H54 (cell line): ENCODE data around the gene ASB2.

Experiments
- DNase-seq: peaks from one replicate; pipeline ENCODE4 v3.0.0; 2011; ENCODE audit warnings: low spot score, mixed read lengths; ENCODE audit not compliant: insufficient read length
- FAIRE-seq: peaks from 3 replicates; lab custom pipeline; 2011; peaks lifted over from hg19 to GRCh38; lab: Jason Lieb, UNC
- POLR2A ChIP-seq: IDR thresholded peaks from 2 replicates; pipeline ENCODE4 v1.6.1; 2011; ENCODE audit warnings: low read depth, mild to moderate bottlenecking, low read length

Gene ASB2

DNA sequence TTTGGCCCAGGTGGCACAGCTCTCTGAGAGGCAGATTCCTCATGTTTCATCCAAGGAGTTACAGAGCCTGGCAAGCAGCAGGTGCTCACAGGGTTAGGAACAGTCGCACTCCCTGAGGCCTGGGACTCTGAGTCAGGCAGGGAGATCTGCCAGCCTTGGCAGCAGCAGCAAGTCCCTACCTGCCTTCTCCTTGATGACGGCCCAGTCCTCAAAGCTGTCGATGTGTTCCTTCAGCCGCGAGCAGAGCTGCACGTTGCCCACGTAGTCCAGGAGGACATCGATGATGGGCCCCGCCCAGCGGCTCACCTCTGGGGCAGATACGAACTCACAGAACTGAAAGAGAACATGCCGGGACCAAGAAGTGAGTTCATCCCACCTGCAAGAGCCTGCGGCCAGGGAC lies 38.9 kb downstream of the ASB2 start:
- TF ChIP-seq POLR2A: no peak
- no peak for FAIRE-seq
- no peak for DNase-seq

DNA sequence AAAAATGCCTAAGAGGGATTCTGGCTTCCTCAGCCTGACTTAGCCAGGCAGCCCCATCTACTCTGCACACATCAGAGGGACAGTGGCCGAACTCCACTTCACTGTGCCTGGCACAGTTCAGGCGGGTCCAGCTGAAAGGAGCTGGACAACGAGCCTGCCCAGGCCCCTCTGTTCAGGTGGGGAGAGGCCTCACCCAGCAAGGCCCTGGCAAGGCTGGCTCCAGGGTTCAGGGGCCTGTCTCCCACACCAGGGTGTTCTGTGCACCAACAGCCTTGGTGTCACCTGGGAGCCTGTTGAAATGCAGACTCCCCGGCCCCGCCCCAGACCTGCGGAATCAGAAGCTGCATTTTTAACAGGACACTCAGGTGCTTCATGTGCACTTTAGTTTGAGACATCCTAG lies 39.4 kb downstream of the ASB2 start:
- no peak for TF ChIP-seq POLR2A
- DNase-seq (no peak), FAIRE-seq (no peak)

DNA sequence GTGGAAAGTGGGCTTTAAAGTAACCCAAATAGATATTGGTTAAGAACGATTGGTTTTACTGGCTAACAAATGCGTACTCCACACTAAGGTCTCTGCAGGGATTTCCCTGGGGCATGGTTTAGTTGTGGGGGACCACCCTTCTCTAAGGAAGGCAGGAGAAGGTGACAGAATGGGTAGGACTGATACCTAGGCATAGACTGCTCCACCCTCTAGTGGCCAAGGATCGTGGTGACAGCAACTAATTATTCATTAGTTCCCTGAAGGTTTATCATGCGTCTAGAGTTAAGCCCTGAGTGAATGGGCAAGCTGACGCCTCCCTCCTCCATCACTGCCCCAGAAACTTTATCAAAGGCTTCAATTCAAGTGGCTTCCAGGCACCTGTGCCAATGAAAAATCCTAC lies 40.1 kb downstream of the ASB2 start:
- TF ChIP-seq POLR2A: no peak
- FAIRE-seq (peak; percentile 48), DNase-seq (no peak)

DNA sequence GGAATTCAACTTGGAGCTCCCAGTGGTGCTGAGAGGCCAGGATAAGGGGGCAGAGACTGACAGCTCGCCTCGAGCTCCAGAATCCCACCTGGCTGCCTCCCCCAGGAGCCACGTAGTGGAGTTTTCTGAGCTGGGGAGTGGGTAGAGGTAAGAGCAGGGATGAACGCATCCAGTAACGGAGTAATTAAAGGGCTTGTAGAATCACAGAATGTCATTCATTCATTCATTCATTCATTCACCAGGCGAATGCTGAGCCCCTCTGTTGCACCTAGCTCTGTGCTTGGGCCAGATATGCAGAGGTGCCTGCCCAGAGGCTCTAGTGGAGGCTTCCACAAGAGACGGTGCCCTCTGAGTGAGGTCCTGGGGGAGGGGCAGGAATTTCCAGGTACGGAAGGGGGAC lies 41.2 kb downstream of the ASB2 start:
- no peak for TF ChIP-seq POLR2A
- DNase-seq (no peak), FAIRE-seq (no peak)

DNA sequence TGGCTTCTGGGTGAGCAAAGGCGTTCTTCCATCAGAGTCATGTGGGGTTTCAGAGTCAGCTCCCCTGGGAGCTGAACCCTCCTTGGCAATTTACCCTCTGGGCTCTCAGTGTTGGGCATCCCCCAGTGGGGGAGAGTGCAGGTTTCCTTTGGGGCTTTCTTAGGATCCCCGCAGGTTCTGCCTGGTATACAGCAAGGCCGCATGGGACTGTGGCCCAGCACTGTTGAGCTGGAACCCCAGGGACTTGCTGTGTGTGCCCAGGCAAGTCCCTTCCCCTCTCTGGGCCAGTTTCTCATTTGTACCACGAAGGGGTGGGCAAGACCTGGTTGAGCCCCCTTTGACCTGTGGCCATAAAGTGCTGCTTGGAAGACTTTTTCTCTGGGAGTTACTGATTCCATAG lies 43.7 kb downstream of the ASB2 start:
- no peak for FAIRE-seq
- DNase-seq: no peak
- no peak for TF ChIP-seq POLR2A

DNA sequence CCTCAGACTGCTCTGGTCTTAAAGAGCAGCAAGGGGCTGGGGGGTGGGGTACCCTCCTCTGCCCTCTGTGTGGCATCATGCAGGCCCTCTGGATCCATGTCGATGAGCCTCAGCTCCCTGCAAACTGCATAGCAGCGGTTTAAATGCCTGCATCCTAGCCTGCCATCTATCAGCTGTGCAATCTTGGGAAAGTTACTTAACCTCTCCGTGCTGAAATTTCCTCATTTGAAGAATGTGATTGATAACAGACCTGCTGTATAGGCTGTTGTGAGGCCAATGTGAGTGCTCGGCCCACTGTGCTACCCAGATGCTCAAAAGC lies 45.4 kb downstream of the ASB2 start:
- DNase-seq (no peak), FAIRE-seq (no peak)
- no peak for TF ChIP-seq POLR2A

DNA sequence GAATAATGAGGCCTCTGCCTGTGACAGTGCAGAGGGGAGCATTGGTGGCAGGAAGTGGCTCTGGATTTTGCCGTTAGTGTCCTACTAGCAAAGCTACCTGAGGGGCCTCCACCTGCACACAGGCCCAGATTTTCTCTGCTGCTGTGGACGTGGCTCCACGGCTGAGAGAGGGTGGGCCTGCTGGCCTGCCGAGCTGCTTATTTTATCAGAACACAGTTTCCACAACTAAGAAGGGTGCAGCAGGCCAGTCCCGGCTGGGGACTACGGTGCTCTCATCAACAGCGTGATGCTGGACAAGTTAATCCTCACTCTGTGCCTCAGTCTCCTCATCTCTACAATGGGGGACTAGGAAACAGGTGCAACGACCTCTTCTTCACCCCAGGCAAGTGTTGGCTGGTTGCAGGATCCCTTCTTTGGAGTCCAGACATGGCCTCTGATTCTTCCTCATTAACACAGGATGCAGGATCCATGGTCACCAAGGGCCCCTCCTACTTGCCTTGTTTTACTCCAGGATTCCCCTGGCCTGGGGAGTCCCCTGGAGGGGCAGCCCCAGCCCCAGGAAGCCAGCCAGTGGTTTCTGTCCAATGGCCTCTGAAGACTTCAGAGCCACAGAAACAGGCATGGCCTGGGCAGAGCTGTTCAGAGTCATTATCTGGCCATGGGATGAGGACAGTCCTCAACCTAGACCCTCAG lies 45.9 kb downstream of the ASB2 start:
- FAIRE-seq (no peak), DNase-seq (no peak)
- no peak for TF ChIP-seq POLR2A

DNA sequence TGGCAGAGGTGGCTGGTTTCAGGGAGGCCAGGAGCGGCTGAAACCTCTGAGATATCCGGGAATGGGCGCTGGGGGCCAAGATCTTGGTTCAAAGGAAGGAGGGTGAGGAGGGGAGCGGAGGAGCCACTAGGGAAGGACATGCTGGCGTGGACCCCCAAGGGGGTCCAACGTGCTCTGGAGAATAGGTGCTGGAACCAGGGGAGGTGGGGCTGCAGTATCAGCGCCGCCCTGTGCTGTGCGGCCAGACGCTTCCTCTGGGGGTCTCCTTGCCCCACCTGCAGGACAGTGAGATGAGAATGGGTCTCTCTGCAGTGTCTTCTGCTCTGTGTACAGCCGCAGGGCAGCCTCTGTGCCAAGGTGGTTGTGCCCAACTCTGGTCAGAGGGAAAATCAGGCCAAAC lies 46.7 kb downstream of the ASB2 start:
- FAIRE-seq (no peak), DNase-seq (no peak)
- TF ChIP-seq POLR2A: no peak

DNA sequence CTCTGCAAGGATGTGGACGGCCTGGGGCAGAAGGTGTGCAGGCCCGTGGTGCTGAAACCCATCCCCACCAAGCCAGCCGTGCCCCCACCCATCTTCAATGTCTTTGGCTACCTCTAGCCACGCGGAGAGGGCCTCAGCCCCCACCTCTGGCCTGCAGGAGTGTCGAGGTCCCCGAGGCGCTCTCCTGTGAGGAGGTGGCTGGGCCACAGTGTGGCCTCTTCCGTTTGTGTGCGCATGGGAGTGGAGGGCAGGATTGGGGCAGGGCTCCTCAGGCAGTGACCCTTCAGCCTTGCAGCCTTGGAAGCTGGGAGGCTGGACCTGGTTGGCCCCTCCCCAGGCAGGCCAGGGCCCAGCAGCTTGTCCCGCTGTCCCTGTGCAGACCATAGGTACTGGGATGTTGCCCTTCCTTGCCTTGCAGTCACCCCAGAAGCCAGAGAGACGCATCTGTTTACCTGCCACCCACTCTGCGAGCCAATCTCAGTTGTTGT lies 47.3 kb downstream of the ASB2 start:
- DNase-seq (no peak), FAIRE-seq (no peak)
- TF ChIP-seq POLR2A: no peak

DNA sequence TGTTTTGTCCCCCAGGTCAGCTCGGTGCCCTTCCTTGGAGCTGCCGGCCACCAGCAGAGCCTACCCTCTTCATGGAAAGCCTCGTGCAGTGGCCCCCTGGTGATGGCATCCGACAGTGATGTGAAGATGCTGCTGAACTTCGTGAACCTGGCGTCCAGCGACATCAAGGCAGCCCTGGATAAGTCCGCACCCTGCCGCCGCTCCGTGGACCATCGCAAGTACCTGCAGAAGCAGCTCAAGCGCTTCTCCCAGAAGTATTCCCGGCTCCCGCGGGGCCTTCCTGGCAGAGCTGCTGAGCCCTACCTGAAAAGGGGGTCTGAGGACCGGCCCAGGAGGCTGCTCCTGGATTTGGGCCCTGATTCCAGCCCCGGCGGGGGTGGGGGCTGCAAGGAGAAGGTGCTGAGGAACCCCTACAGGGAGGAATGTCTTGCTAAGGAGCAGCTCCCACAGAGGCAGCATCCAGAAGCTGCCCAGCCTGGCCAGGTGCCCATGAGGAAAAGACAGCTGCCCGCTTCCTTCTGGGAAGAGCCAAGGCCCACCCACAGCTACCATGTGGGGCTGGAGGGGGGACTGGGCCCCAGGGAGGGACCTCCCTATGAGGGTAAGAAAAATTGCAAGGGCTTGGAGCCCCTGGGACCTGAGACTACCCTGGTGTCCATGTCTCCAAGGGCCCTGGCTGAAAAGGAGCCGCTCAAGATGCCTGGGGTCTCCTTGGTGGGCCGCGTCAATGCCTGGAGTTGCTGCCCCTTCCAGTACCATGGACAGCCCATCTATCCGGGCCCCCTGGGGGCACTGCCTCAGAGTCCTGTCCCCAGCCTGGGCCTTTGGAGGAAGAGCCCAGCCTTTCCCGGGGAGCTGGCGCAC lies 48.0 kb downstream of the ASB2 start:
- FAIRE-seq (no peak), DNase-seq (no peak)
- TF ChIP-seq POLR2A: no peak

DNA sequence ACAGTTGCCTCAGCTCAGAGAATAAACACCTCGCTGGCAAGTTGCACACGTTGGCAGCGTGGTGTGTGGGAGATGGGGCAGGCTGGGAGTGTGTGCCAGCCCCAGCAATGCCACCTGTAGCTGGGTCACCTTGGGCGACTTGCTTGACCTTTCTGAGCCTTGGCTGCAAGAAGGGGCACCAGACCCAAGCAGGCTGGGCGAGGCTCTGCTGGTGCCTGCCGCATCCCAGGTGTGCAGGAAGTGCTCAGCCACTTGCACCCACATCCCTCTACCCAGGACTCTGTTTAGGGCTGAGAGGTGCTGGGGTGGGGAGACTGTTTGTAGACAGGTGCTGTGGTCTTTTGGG lies 48.6 kb downstream of the ASB2 start:
- TF ChIP-seq POLR2A: no peak
- FAIRE-seq (no peak), DNase-seq (no peak)

DNA sequence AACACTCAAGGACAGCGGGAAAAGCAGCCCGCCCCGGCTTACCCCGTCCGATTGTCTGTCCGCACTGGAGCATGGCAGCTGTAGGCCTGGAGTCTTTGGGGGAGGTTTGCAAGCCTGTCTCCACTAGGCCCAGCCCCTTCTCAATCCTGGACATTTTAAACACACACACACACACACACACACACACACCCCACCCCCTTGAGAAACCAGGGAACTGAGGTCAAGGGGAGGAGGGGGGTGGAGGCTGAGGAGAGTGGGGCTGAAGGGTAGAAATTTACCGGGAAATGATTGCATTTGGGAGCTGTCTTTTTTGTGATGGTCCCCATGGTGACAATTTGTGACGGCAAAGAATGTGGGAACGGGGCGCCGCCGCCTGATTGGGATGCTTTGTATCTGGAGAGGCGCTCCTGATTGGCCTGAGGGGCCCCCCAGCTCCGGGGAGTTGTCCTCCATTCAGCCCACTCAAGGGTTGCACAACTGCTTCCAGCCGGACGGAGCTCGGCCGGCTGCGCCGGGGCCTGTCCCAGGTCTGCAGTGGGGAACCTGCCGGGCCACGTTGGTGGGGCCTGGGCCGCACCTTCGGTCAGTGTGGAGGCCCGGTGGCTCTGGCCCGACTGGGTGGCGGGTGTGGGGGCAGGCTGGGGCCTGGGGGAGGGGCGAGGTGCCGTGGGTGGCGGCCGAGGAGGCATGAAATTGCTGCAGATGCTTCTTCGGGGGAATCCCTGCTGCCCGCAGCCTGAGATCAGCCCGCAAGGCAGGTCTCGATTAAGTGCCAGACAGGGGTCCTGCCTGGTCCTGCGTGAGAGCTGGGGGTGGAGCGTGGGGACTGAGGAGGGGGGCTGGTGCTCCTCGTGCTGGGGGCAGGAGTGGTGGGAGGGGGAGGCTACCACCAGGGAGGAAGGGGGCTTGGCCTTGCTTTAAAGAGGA lies 49.2 kb downstream of the ASB2 start, which contains the start of gene FAM181A:
TSS of gene FAM181A (plus strand) at position 472 of the 927 bp plus-strand sequence. CDS start 942 bp downstream, outside the sequence.
- TF ChIP-seq POLR2A: no peak
- FAIRE-seq (no peak), DNase-seq (no peak)

DNA sequence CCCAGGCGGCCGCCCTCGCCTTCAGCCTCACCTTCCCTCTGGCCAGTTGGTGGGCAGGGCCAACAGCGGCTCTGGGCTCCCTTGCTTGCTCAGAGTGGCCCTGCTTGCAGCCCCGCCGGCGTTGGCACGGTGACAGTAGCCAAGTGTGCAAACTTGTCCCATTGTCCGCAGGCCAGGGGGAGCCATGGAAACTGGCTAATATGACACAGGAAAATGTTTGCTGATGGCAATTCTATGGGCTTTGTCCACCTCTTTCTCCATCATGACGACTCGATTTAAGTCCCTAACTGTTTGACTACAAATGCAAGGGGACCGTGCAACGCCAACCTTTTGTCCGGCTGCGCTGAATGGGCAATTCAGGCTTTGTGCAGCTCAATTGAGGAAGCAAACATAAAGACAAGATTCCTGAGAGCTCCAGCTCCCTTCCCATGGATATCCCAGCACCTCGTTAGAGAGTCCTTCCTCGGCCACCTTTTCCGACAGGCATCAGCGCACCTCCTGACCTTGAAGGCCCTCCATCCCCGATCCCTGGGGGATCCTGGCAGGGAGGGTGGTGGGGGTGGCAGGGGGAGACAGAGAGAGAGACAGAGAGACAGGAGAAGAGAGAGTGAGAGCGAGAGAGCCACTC lies 50.0 kb downstream of the ASB2 start:
- DNase-seq (no peak), FAIRE-seq (no peak)
- no peak for TF ChIP-seq POLR2A
